K562 (cell line): ENCODE results near the gene CENPT. TPM values are rescaled to one million over a fixed set of nuclear protein-coding genes. Genes with fewer than 3 reads are reported as not detected.

Experiments
- ATF1 ChIP-seq, 2 experiments: fragments of 450-650 bp in 1 of 2; IDR thresholded peaks; 2 replicates each; pipeline ENCODE4 v1.6.1; 2016; ENCODE audit warnings: missing compliant biosample characterization in 1 of 2, missing genetic modification characterization in 1 of 2
- CBX1 ChIP-seq: sonication (generic); IDR thresholded peaks from 2 replicates; pipeline ENCODE4 v1.6.1; 2016; ENCODE audit warnings: antibody characterized with exemption, low read depth, mild to moderate bottlenecking
- CHD1 ChIP-seq: fragments of 200-600 bp; sonication (generic); IDR thresholded peaks from one replicate; pipeline ENCODE4 v1.6.1; 2012; ENCODE audit warnings: mild to moderate bottlenecking, moderate library complexity, low read length, inconsistent platforms
- GMEB1 ChIP-seq: fragments of 250-450 bp; sonication (Bioruptor Pico); IDR thresholded peaks from 2 replicates; pipeline ENCODE4 v1.4.0; 2020; ENCODE audit warnings: mild to moderate bottlenecking
- L3MBTL2 ChIP-seq: fragments of 450-650 bp; IDR thresholded peaks from 2 replicates; pipeline ENCODE4 v1.6.1; 2016; ENCODE audit warnings: mild to moderate bottlenecking, moderate library complexity
- MEF2D ChIP-seq: conservative IDR thresholded peaks from 2 replicates; pipeline ENCODE4 v1.6.1; 2016; ENCODE audit warnings: low read depth, missing genetic modification characterization, missing compliant biosample characterization
- MTF1 ChIP-seq: fragments of 250-450 bp; sonication (Bioruptor Pico); IDR thresholded peaks from 2 replicates; pipeline ENCODE4 v1.9.0; 2021; ENCODE audit warnings: moderate library complexity, mild to moderate bottlenecking, inconsistent platforms, borderline replicate concordance
- NCOA1 ChIP-seq: fragments of 450-650 bp; IDR thresholded peaks from 2 replicates; pipeline ENCODE4 v1.6.1; 2016; ENCODE audit warnings: low read depth
- NONO ChIP-seq, 2 experiments: fragments of 200-400 bp in 1 of 2; fragments of 450-650 bp in 1 of 2; formaldehyde crosslinking in 1 of 2; IDR thresholded peaks; 2 replicates each; pipeline ENCODE4 v1.6.1; 2017; ENCODE audit warnings: low read depth in 2 of 2, mild to moderate bottlenecking in 2 of 2, moderate library complexity in 2 of 2, low read length in 1 of 2
- PBX2 ChIP-seq, 2 experiments: IDR thresholded peaks in 1 of 2; conservative IDR thresholded peaks in 1 of 2; 2 replicates each; pipeline ENCODE4 v1.6.1; 2016; ENCODE audit warnings: low read depth in 2 of 2, mild to moderate bottlenecking in 1 of 2, missing compliant biosample characterization in 1 of 2, missing genetic modification characterization in 1 of 2, moderate library complexity in 1 of 2
- PML ChIP-seq: IDR thresholded peaks from 2 replicates; pipeline ENCODE4 v1.6.1; 2012; ENCODE audit warnings: low read length, inconsistent platforms
- RNF219 ChIP-seq: fragments of 250-450 bp; sonication (Bioruptor Pico); IDR thresholded peaks from 2 replicates; pipeline ENCODE4 v1.5.0; 2022; ENCODE audit warnings: mild to moderate bottlenecking
- SRSF1 ChIP-seq: fragments of 200-400 bp; formaldehyde crosslinking; IDR thresholded peaks from 2 replicates; pipeline ENCODE4 v1.6.1; 2017; ENCODE audit warnings: mild to moderate bottlenecking, low read depth, low read length, moderate library complexity
- TAF1 ChIP-seq: IDR thresholded peaks from 2 replicates; pipeline ENCODE4 v1.6.1; 2011; ENCODE audit warnings: mild to moderate bottlenecking, low read length, moderate library complexity; ENCODE audit not compliant: insufficient read depth, control insufficient read depth, severe bottlenecking; ENCODE audit errors: extremely low read depth
- TAF9B ChIP-seq: fragments of 450-650 bp; IDR thresholded peaks from 2 replicates; pipeline ENCODE4 v1.6.1; 2018; ENCODE audit warnings: mild to moderate bottlenecking; ENCODE audit not compliant: partially characterized antibody
- TFE3 ChIP-seq: fragments of 450-650 bp; formaldehyde crosslinking; IDR thresholded peaks from 2 replicates; pipeline ENCODE4 v1.4.0; 2020; ENCODE audit warnings: mild to moderate bottlenecking, mixed read lengths
- ZKSCAN3 ChIP-seq: fragments of 250-450 bp; sonication (Bioruptor Pico); IDR thresholded peaks from 2 replicates; pipeline ENCODE4 v1.4.0; 2020
- ZNF311 ChIP-seq: fragments of 250-450 bp; sonication (Bioruptor Pico); IDR thresholded peaks from 2 replicates; pipeline ENCODE4 v1.4.0; 2020; ENCODE audit warnings: mild to moderate bottlenecking, moderate library complexity
- ZNF785 ChIP-seq: fragments of 250-450 bp; sonication (Bioruptor Pico); IDR thresholded peaks from 2 replicates; pipeline ENCODE4 v1.4.0; 2020; ENCODE audit warnings: mild to moderate bottlenecking
- polyA plus RNA-seq, 8 experiments: library from polyadenylated mRNA; depleted of rRNA in 4 of 8; stranded (reverse) in 5 of 8; unstranded in 3 of 8; fragments of >200 nt; fragmentation: Nextera tagmentation in 2 of 8; fragmentation: Illumina TruSeq in 1 of 8; extraction: Ambion mirVana in 2 of 8; extraction: Trizol in 1 of 8; gene quantifications; 2 replicates each; pipeline versions ENCODE4 v1.2.1 to v1.2.3, GENCODE V29; 2011 to 2014; ENCODE audit warnings: inconsistent platforms in 1 of 8, missing spikeins in 1 of 8
- total RNA-seq, 7 experiments: library from RNA; depleted of rRNA in 6 of 7; stranded (reverse); fragments of >200 nt in 6 of 7; fragmentation: Illumina TruSeq in 2 of 7; extraction: Trizol in 2 of 7; gene quantifications; 2 replicates each; pipeline versions ENCODE4 v1.2.1 to v1.2.3, GENCODE V29; 2011 to 2021; ENCODE audit warnings: low replicate concordance in 1 of 7

CENPT gene
- total and polyA plus RNA-seq, 9 of the 15 experiments (the other 6 are each of a cell fraction or from before 2014, with no cell fraction given) = 3.6 to 94.2 (median 44.1) TPM

- TF ChIP-seq GMEB1 (CRISPR knock-in tag) = peak; percentile 94
- no peak for TF ChIP-seq TFE3 (CRISPR knock-in tag)
- no peak for TF ChIP-seq MTF1 (CRISPR knock-in tag)
- peak; percentile 63 for TF ChIP-seq CHD1
- TF ChIP-seq MEF2D (tag) = no peak
- TF ChIP-seq NONO (IDR thresholded peaks at IDR 0.05; ENCODE audit: low read depth in 2 of 2, low read length in 1 of 2) = peak; percentile 81 to 86
- TF ChIP-seq PBX2 (CRISPR knock-in tag; IDR thresholded peaks at IDR 0.05; ENCODE audit: low read depth) = peak; percentile 93
- peak; percentile 95 for TF ChIP-seq PBX2 (tag; conservative IDR thresholded peaks at IDR 0.05; ENCODE audit: low read depth)
- TF ChIP-seq TAF1 = peak; percentile 75
- no peak for TF ChIP-seq RNF219 (CRISPR knock-in tag)
- TF ChIP-seq NCOA1 = no peak
- TF ChIP-seq ZKSCAN3 (CRISPR knock-in tag) = no peak
- peak; percentile 90 for TF ChIP-seq ATF1 (CRISPR knock-in tag; IDR thresholded peaks at IDR 0.05)
- TF ChIP-seq ATF1 (tag; IDR thresholded peaks at IDR 0.05) = peak; percentile 97
- peak; percentile 28; the same call in 1 of the 2 replicates for TF ChIP-seq L3MBTL2
- TF ChIP-seq TAF9B = no peak
- TF ChIP-seq SRSF1 = no peak
- TF ChIP-seq CBX1 = peak; percentile 53; the same call in 1 of the 2 replicates
- no peak for TF ChIP-seq ZNF785 (CRISPR knock-in tag)
- no peak for TF ChIP-seq ZNF311 (CRISPR knock-in tag)
- no peak for TF ChIP-seq PML
These were observed 45.6 kb upstream of the CENPT start, which contains the start of gene PSKH1 (continued) for GRCh38 chr16:67892899-67893742.
